HEK293 (cell line): ENCODE data around the gene ERF.

Source experiments
- CTCF ChIA-PET: fragments of 350-600 bp; formaldehyde crosslinking; extraction: SDS; loops from one replicate; lab custom pipeline; 2021; ENCODE audit warnings: antibody characterized with exemption; lab: Yijun Ruan, JAX
- POLR2A ChIA-PET: fragments of 300-600 bp; formaldehyde crosslinking; extraction: SDS; loops from one replicate; lab custom pipeline; 2020; ENCODE audit warnings: antibody characterized with exemption, inconsistent platforms; lab: Yijun Ruan, JAX
- H3K27ac ChIP-seq: fragments of 200-500 bp; sonication (Bioruptor generic); 2 replicates; pipeline ENCODE4 v1.5.1; 2014; ENCODE audit warnings: low read depth, low read length, control low read depth, inconsistent platforms; ENCODE audit errors: extremely low read depth
- H3K36me3 ChIP-seq, 2 experiments: fragments of 200-500 bp in 1 of 2; sonication (Bioruptor generic) in 1 of 2; 1 replicate in 1 of 2; 2 replicates in 1 of 2; pipeline ENCODE4 v1.5.1; 2014 to 2017; ENCODE audit warnings: inconsistent platforms in 2 of 2, low read length in 2 of 2; ENCODE audit not compliant: control insufficient read depth in 2 of 2, insufficient read depth in 1 of 2
- H3K4me1 ChIP-seq: fragments of 200-500 bp; sonication (Bioruptor generic); 2 replicates; pipeline ENCODE4 v1.5.1; 2014; ENCODE audit warnings: mild to moderate bottlenecking, low read length, inconsistent platforms; ENCODE audit not compliant: control insufficient read depth, insufficient read depth
- H3K4me3 ChIP-seq: 2 replicates; pipeline ENCODE4 v1.5.1; 2011; ENCODE audit warnings: low read depth, mild to moderate bottlenecking, control low read depth, low read length, moderate library complexity
- H3K9me3 ChIP-seq: fragments of 200-500 bp; sonication (Bioruptor generic); 2 replicates; pipeline ENCODE4 v1.5.1; 2014; ENCODE audit warnings: low read depth, low read length, inconsistent platforms; ENCODE audit not compliant: control insufficient read depth, insufficient read depth
- KLF10 ChIP-seq: fragments of 450-650 bp; IDR thresholded peaks from 2 replicates; pipeline ENCODE4 v1.5.1; 2018; ENCODE audit warnings: missing biosample characterization, mild to moderate bottlenecking, missing genetic modification characterization
- KLF9 ChIP-seq: fragments of 450-650 bp; formaldehyde crosslinking; IDR thresholded peaks from 2 replicates; pipeline ENCODE4 v1.5.1; 2016; ENCODE audit warnings: missing biosample characterization, missing genetic modification characterization, low read depth
- MYNN ChIP-seq: fragments of 450-650 bp; formaldehyde crosslinking; IDR thresholded peaks from 2 replicates; pipeline ENCODE4 v1.5.1; 2016; ENCODE audit warnings: missing biosample characterization, missing genetic modification characterization, borderline replicate concordance
- REPIN1 ChIP-seq: fragments of 450-650 bp; formaldehyde crosslinking; IDR thresholded peaks from 2 replicates; pipeline ENCODE4 v1.5.1; 2017; ENCODE audit warnings: missing biosample characterization, missing genetic modification characterization, low read depth
- ZBTB11 ChIP-seq: fragments of 450-650 bp; formaldehyde crosslinking; conservative IDR thresholded peaks from 2 replicates; pipeline ENCODE4 v1.5.1; 2016; ENCODE audit warnings: low read depth, missing biosample characterization, missing genetic modification characterization
- ZFP3 ChIP-seq: fragments of 450-650 bp; formaldehyde crosslinking; IDR thresholded peaks from 2 replicates; pipeline ENCODE4 v1.5.1; 2016; ENCODE audit warnings: low read depth, missing biosample characterization, missing genetic modification characterization
- ZFP37 ChIP-seq: fragments of 450-650 bp; formaldehyde crosslinking; IDR thresholded peaks from 2 replicates; pipeline ENCODE4 v1.5.1; 2016; ENCODE audit warnings: missing biosample characterization, missing genetic modification characterization
- ZFP41 ChIP-seq: fragments of 450-650 bp; formaldehyde crosslinking; IDR thresholded peaks from 2 replicates; pipeline ENCODE4 v1.5.1; 2016; ENCODE audit warnings: missing biosample characterization, missing genetic modification characterization, borderline replicate concordance
- ZIC2 ChIP-seq: fragments of 450-650 bp; formaldehyde crosslinking; IDR thresholded peaks from 2 replicates; pipeline ENCODE4 v1.5.1; 2016; ENCODE audit warnings: missing biosample characterization, missing genetic modification characterization
- ZNF148 ChIP-seq: fragments of 450-650 bp; formaldehyde crosslinking; IDR thresholded peaks from 2 replicates; pipeline ENCODE4 v1.5.0; 2017; ENCODE audit warnings: missing biosample characterization, missing genetic modification characterization, borderline replicate concordance
- ZNF16 ChIP-seq: fragments of 450-650 bp; formaldehyde crosslinking; IDR thresholded peaks from 2 replicates; pipeline ENCODE4 v1.5.1; 2016; ENCODE audit warnings: low read depth, missing biosample characterization, missing genetic modification characterization
- ZNF19 ChIP-seq: fragments of 450-650 bp; formaldehyde crosslinking; IDR thresholded peaks from 2 replicates; pipeline ENCODE4; 2016; ENCODE audit warnings: missing biosample characterization, missing genetic modification characterization, low read depth
- ZNF274 ChIP-seq, 2 experiments: fragments of 200-500 bp in 1 of 2; fragments of 450-650 bp in 1 of 2; sonication (Bioruptor generic) in 1 of 2; formaldehyde crosslinking in 1 of 2; IDR thresholded peaks; 2 replicates each; pipeline versions ENCODE4 v1.5.1 to v1.6.1; 2014 to 2016; ENCODE audit warnings: borderline replicate concordance in 1 of 2, inconsistent platforms in 1 of 2, low read length in 1 of 2, missing biosample characterization in 1 of 2, missing genetic modification characterization in 1 of 2
- ZNF513 ChIP-seq: fragments of 450-650 bp; IDR thresholded peaks from 2 replicates; pipeline ENCODE4 v1.5.1; 2018; ENCODE audit warnings: missing biosample characterization, missing genetic modification characterization
- ZNF555 ChIP-seq: fragments of 450-650 bp; formaldehyde crosslinking; conservative IDR thresholded peaks from 2 replicates; pipeline ENCODE4 v1.5.1; 2017; ENCODE audit warnings: missing biosample characterization, mild to moderate bottlenecking, missing genetic modification characterization, inconsistent platforms
- ZNF623 ChIP-seq: fragments of 450-650 bp; formaldehyde crosslinking; IDR thresholded peaks from 2 replicates; pipeline ENCODE4 v1.5.1; 2016; ENCODE audit warnings: missing biosample characterization, missing genetic modification characterization
- ZNF624 ChIP-seq: fragments of 450-650 bp; formaldehyde crosslinking; IDR thresholded peaks from 2 replicates; pipeline ENCODE4 v1.5.1; 2017; ENCODE audit warnings: missing biosample characterization, missing genetic modification characterization
- ZNF658 ChIP-seq: fragments of 450-650 bp; formaldehyde crosslinking; IDR thresholded peaks from 2 replicates; pipeline ENCODE4; 2016; ENCODE audit warnings: missing biosample characterization, missing genetic modification characterization
- ZNF664 ChIP-seq: fragments of 450-650 bp; formaldehyde crosslinking; IDR thresholded peaks from 2 replicates; pipeline ENCODE4 v1.5.1; 2016; ENCODE audit warnings: missing biosample characterization, missing genetic modification characterization
- ZNF677 ChIP-seq: fragments of 450-650 bp; IDR thresholded peaks from 2 replicates; pipeline ENCODE4 v1.5.0; 2018; ENCODE audit warnings: missing biosample characterization, mild to moderate bottlenecking, missing genetic modification characterization, moderate library complexity
- ZNF701 ChIP-seq: fragments of 450-650 bp; formaldehyde crosslinking; IDR thresholded peaks from 2 replicates; pipeline ENCODE4 v1.5.1; 2016; ENCODE audit warnings: missing biosample characterization, missing genetic modification characterization
- ZNF704 ChIP-seq: fragments of 450-650 bp; formaldehyde crosslinking; IDR thresholded peaks from 2 replicates; pipeline ENCODE4 v1.5.1; 2016; ENCODE audit warnings: missing biosample characterization, missing genetic modification characterization
- ZNF76 ChIP-seq: fragments of 450-650 bp; formaldehyde crosslinking; IDR thresholded peaks from 2 replicates; pipeline ENCODE4; 2016; ENCODE audit warnings: low read depth, missing biosample characterization, missing genetic modification characterization, borderline replicate concordance
- ZNF785 ChIP-seq: fragments of 450-650 bp; formaldehyde crosslinking; IDR thresholded peaks from 2 replicates; pipeline ENCODE4 v1.5.1; 2016; ENCODE audit warnings: missing biosample characterization, missing genetic modification characterization
- ZSCAN16 ChIP-seq: fragments of 450-650 bp; formaldehyde crosslinking; IDR thresholded peaks from 2 replicates; pipeline ENCODE4 v1.5.1; 2016; ENCODE audit warnings: missing biosample characterization, missing genetic modification characterization

ERF gene

GRCh38 chr19:42242512-42243409 lies 12.2 kb downstream of the ERF start, which contains the start of gene GSK3A (continued):
- TF ChIP-seq ZNF704 (tag by site-specific recombination) (no peak), ZIC2 (tag by site-specific recombination) (no peak; the same call in 1 of the 2 replicates), ZNF658 (tag by site-specific recombination) (no peak), ZNF624 (tag by site-specific recombination) (no peak), ZNF555 (tag by site-specific recombination) (no peak), ZNF148 (tag by site-specific recombination) (no peak), ZSCAN16 (no peak), ZNF664 (peak; percentile 40), KLF9 (peak; percentile 90), MYNN (tag by site-specific recombination) (no peak), ZFP3 (tag by site-specific recombination) (no peak), ZNF274 (IDR thresholded peaks at IDR 0.05; ENCODE audit: low read length) (no peak), ZNF274 (tag by site-specific recombination; IDR thresholded peaks at IDR 0.05; ENCODE audit: borderline replicate concordance) (no peak), ZFP41 (tag by site-specific recombination) (no peak), KLF10 (no peak; the same call in none of the 2 replicates), REPIN1 (tag by site-specific recombination) (no peak), ZNF785 (tag by site-specific recombination) (no peak), ZNF19 (tag by site-specific recombination) (no peak)

- peaks cover 26 to 38% of the 10 kb centered on the region in 2 experiments for H3K36me3 ChIP-seq
- ChIA-PET POLR2A (interaction anchor here (0.9 to 13.9 kb wide), 19 partner anchors 9 to 978 kb away, joined by 3 to 242 read pairs (median 11); partner anchors contain the start of genes CIC, DEDD2, ERF and HNRNPUL1), CTCF (interaction anchor here (0.6 to 11.8 kb wide), 9 partner anchors 16 to 197 kb away, joined by 3 to 276 read pairs (median 4); partner anchors contain the start of gene POU2F2)
- H3K4me1 ChIP-seq, result peaks cover 18% of the 10 kb centered on the region
- TF ChIP-seq ZFP37 (tag by site-specific recombination) (no peak), ZNF623 (tag by site-specific recombination) (no peak), ZNF677 (tag by site-specific recombination) (0 out of 2 replicates have a peak, but pooled peaks have one; percentile 27), ZNF76 (no peak), ZNF701 (tag by site-specific recombination) (no peak), ZNF16 (tag by site-specific recombination) (no peak), ZBTB11 (0 out of 2 replicates have a peak, but pooled peaks have one; percentile 5), ZNF513 (tag by site-specific recombination) (no peak)
- H3K4me3 ChIP-seq, result peak overlapping the region; percentile 74
- peak overlapping the region; percentile 99 for H3K27ac ChIP-seq
- no peaks in the 10 kb centered on the region for H3K9me3 ChIP-seq
Measured at GRCh38 chr19:42242069-42242511, 12.8 kb downstream of the ERF start.
